Calu3 (cell line): Measurements from ENCODE around the gene DUT. TPM values are rescaled to one million over a fixed set of nuclear protein-coding genes. Genes with fewer than 3 reads are reported as not detected.
A peak's percentile ranks its signal among the peaks of the same experiment; 100 is the strongest.

ENCODE experiments used
- BruUV-seq: library from RNA; stranded (reverse); fragments of 400-500 nt; replicated peaks from 2 replicates; lab custom pipeline; 2021; lab: Mats Ljungman, UMichigan
- CTCF ChIA-PET: fragments of 300-600 bp; sonication (Branson Sonifier 250); formaldehyde crosslinking; loops from one replicate; lab custom pipeline; 2022; ENCODE audit warnings: antibody characterized with exemption; lab: Charles Lee
- DNase-seq: peaks from one replicate; pipeline ENCODE4 v3.0.0; 2022
- H3K27ac Mint-ChIP-seq: one replicate; pipeline ENCODE4 v1.8.0; 2022; ENCODE audit warnings: mixed read lengths; ENCODE audit not compliant: unreplicated experiment
- H3K27me3 Mint-ChIP-seq: one replicate; pipeline ENCODE4 v1.8.0; 2022; ENCODE audit warnings: mixed read lengths; ENCODE audit not compliant: unreplicated experiment
- H3K36me3 Mint-ChIP-seq: one replicate; pipeline ENCODE4 v1.8.0; 2022; ENCODE audit warnings: mild to moderate bottlenecking, moderate library complexity, mixed read lengths; ENCODE audit not compliant: insufficient read depth, unreplicated experiment
- H3K4me1 Mint-ChIP-seq: one replicate; pipeline ENCODE4 v1.8.0; 2022; ENCODE audit warnings: mild to moderate bottlenecking, low read depth, mixed read lengths; ENCODE audit not compliant: unreplicated experiment
- H3K4me3 Mint-ChIP-seq: one replicate; pipeline ENCODE4 v1.8.0; 2022; ENCODE audit warnings: mild to moderate bottlenecking, low read depth, moderate library complexity, mixed read lengths; ENCODE audit not compliant: unreplicated experiment
- H3K9me3 Mint-ChIP-seq: one replicate; pipeline ENCODE4 v1.8.0; 2022; ENCODE audit warnings: low read depth, mixed read lengths; ENCODE audit not compliant: unreplicated experiment
- CTCF ChIP-seq: fragments of 200-600 bp; IDR thresholded peaks from one replicate; pipeline ENCODE4 v1.8.0; 2022; ENCODE audit warnings: antibody characterized with exemption; ENCODE audit not compliant: unreplicated experiment
- intact Hi-C: fragments of 100-400 bp; cut with micrococcal nuclease; formaldehyde crosslinking; loops from one replicate; pipeline ENCODE4 v1.10.0; 2022; ENCODE audit not compliant: unreplicated experiment
- total RNA-seq: library from RNA; stranded (reverse); gene quantifications from 2 replicates; pipeline ENCODE4 v1.2.3, GENCODE V29; 2022

DUT gene
- total RNA-seq, 1 experiment from 2014 or later: 116 TPM

GRCh38 chr15:48285329-48286214, 45.7 kb upstream of the DUT start:
- Mint-ChIP-seq H3K9me3 (no peaks in the 10 kb centered on the region), H3K27me3 (peaks cover 34% of the 10 kb centered on the region), H3K27ac (no peak overlapping the region), H3K4me3 (no peak overlapping the region), H3K36me3 (no peaks in the 10 kb centered on the region), H3K4me1 (no peaks in the 10 kb centered on the region)
- TF ChIP-seq CTCF: peak; percentile 34
- intact Hi-C loops: loop anchor here (1.0 kb wide), 2 partner anchors 173 to 1089 kb away; no protein-coding TSS in a partner anchor
- no TSS peak for BruUV-seq
- CTCF ChIA-PET: interaction anchor here (0.8 to 1.6 kb wide), 2 partner anchors 173 to 1089 kb away, joined by 3 to 15 read pairs; no protein-coding TSS in a partner anchor
- peak; percentile 57 for DNase-seq

- CTCF ChIA-PET: no interaction called here
- Mint-ChIP-seq H3K36me3 (no peaks in the 10 kb centered on the region), H3K9me3 (no peaks in the 10 kb centered on the region), H3K27me3 (peaks cover 10% of the 10 kb centered on the region), H3K4me1 (no peaks in the 10 kb centered on the region), H3K27ac (no peak overlapping the region), H3K4me3 (no peak overlapping the region)
- no peak for DNase-seq
- TF ChIP-seq CTCF: no peak
- intact Hi-C loops: no loop called here
- no TSS peak for BruUV-seq
These were observed 41.6 kb upstream of the DUT start for GRCh38 chr15:48289628-48290027.

- no peak for DNase-seq
- TF ChIP-seq CTCF: no peak
- no peak overlapping the region for H3K4me3 Mint-ChIP-seq
- intact Hi-C loops: no loop called here
- no peak overlapping the region for H3K27ac Mint-ChIP-seq
- no TSS peak for BruUV-seq
- H3K9me3 Mint-ChIP-seq: no peaks in the 10 kb centered on the region
- peaks cover 16% of the 10 kb centered on the region for H3K27me3 Mint-ChIP-seq
- H3K36me3 Mint-ChIP-seq: no peaks in the 10 kb centered on the region
- no peaks in the 10 kb centered on the region for H3K4me1 Mint-ChIP-seq
- CTCF ChIA-PET: no interaction called here
These were observed 38.8 kb upstream of the DUT start for GRCh38 chr15:48292458-48292857.

- Mint-ChIP-seq H3K4me1 (no peaks in the 10 kb centered on the region), H3K9me3 (no peaks in the 10 kb centered on the region), H3K27me3 (peaks cover 16% of the 10 kb centered on the region), H3K36me3 (no peaks in the 10 kb centered on the region), H3K27ac (no peak overlapping the region), H3K4me3 (no peak overlapping the region)
- no TSS peak for BruUV-seq
- TF ChIP-seq CTCF: no peak
- CTCF ChIA-PET: no interaction called here
- intact Hi-C loops: no loop called here
- DNase-seq: no peak
These were observed 33.6 kb upstream of the DUT start for GRCh38 chr15:48297668-48298067.
